IMR-90 (cell line): ENCODE data around the gene TBC1D12. TPM values are rescaled to one million over a fixed set of nuclear protein-coding genes. Genes with fewer than 3 reads are reported as not detected.
A peak's percentile ranks its signal among the peaks of the same experiment; 100 is the strongest.

Source experiments
- ATAC-seq: fragments of 200-7000 bp; cut with Tn5 transposase; 2 replicates; pipeline ENCODE4 v1.9.1; 2020; ENCODE audit warnings: low read depth, mild to moderate bottlenecking, moderate library complexity
- BruUV-seq: library from RNA; stranded (reverse); fragments of 400-500 nt; replicated peaks from 2 replicates; lab custom pipeline; 2021; lab: Mats Ljungman, UMichigan
- CTCF ChIA-PET: fragments of 300-600 bp; formaldehyde crosslinking; extraction: SDS; loops from one replicate; lab custom pipeline; 2021; ENCODE audit warnings: antibody characterized with exemption; lab: Yijun Ruan, JAX
- POLR2A ChIA-PET: fragments of 300-600 bp; sonication (Branson Sonifier 250); formaldehyde crosslinking; loops from one replicate; lab custom pipeline; 2022; ENCODE audit warnings: antibody characterized with exemption; ENCODE audit not compliant: unreplicated experiment; lab: Charles Lee
- DNase-seq: peaks from one replicate; pipeline ENCODE4 v3.0.0; 2013
- H2AFZ ChIP-seq: replicated peaks from 2 replicates; pipeline ENCODE3; 2013; ENCODE audit warnings: low read length, mild to moderate bottlenecking; ENCODE audit not compliant: poor library complexity
- H2AK5ac ChIP-seq: 2 replicates; pipeline ENCODE4 v1.6.1; 2013; ENCODE audit warnings: low read depth, low read length, inconsistent platforms
- H2AK9ac ChIP-seq: replicated peaks from 2 replicates; pipeline ENCODE3; 2013; ENCODE audit warnings: mild to moderate bottlenecking, low read depth, low read length, moderate library complexity; ENCODE audit not compliant: poor library complexity
- H2BK120ac ChIP-seq: 2 replicates; pipeline ENCODE4 v1.6.1; 2013; ENCODE audit warnings: low read depth, low read length, inconsistent platforms
- H2BK15ac ChIP-seq: 3 replicates; pipeline ENCODE4 v1.6.1; 2013; ENCODE audit warnings: low read depth, low read length, inconsistent platforms
- H2BK20ac ChIP-seq: 2 replicates; pipeline ENCODE4 v1.6.1; 2013; ENCODE audit warnings: low read depth, mild to moderate bottlenecking, inconsistent platforms, low read length, moderate library complexity
- H2BK5ac ChIP-seq: 2 replicates; pipeline ENCODE4 v1.6.1; 2013; ENCODE audit warnings: mild to moderate bottlenecking, low read depth, low read length, inconsistent platforms; ENCODE audit not compliant: poor library complexity, severe bottlenecking
- H3K14ac ChIP-seq: replicated peaks from 2 replicates; pipeline ENCODE4 v1.6.1; 2013; ENCODE audit warnings: low read depth, low read length, inconsistent platforms
- H3K18ac ChIP-seq: 2 replicates; pipeline ENCODE4 v1.6.1; 2013; ENCODE audit warnings: low read depth, low read length, control low read depth
- H3K23ac ChIP-seq: 2 replicates; pipeline ENCODE4 v1.6.1; 2013; ENCODE audit warnings: low read depth, low read length, inconsistent platforms
- H3K27ac ChIP-seq: 2 replicates; pipeline ENCODE4 v1.5.1; 2013; ENCODE audit warnings: mild to moderate bottlenecking, control low read depth, low read length; ENCODE audit not compliant: insufficient read depth
- H3K27me3 ChIP-seq: 2 replicates; pipeline ENCODE4 v1.6.1; 2013; ENCODE audit warnings: low read length; ENCODE audit not compliant: control insufficient read depth, insufficient read depth
- H3K36me3 ChIP-seq: 2 replicates; pipeline ENCODE4 v1.6.1; 2013; ENCODE audit warnings: low read length, mixed read lengths; ENCODE audit not compliant: control insufficient read depth, insufficient read depth
- H3K4ac ChIP-seq: 2 replicates; pipeline ENCODE4 v1.6.1; 2013; ENCODE audit warnings: low read depth, low read length, inconsistent platforms
- H3K4me1 ChIP-seq: 2 replicates; pipeline ENCODE4 v1.6.1; 2013; ENCODE audit warnings: low read length, mixed read lengths; ENCODE audit not compliant: control insufficient read depth, insufficient read depth
- H3K4me2 ChIP-seq: 2 replicates; pipeline ENCODE4 v1.6.1; 2013; ENCODE audit warnings: low read depth, mild to moderate bottlenecking, control low read depth, low read length, moderate library complexity
- H3K4me3 ChIP-seq: 2 replicates; pipeline ENCODE4 v1.5.1; 2013; ENCODE audit warnings: low read depth, mild to moderate bottlenecking, control low read depth, low read length, moderate library complexity; ENCODE audit not compliant: insufficient read depth
- H3K56ac ChIP-seq: 2 replicates; pipeline ENCODE4 v1.6.1; 2013; ENCODE audit warnings: low read length, inconsistent platforms; ENCODE audit not compliant: insufficient read depth; ENCODE audit errors: extremely low read depth
- H3K79me1 ChIP-seq, 2 experiments: 2 replicates each; pipeline ENCODE4 v1.6.1; 2013; ENCODE audit warnings: low read length in 2 of 2, inconsistent platforms in 1 of 2, low read depth in 1 of 2
- H3K9ac ChIP-seq: 2 replicates; pipeline ENCODE4 v1.6.1; 2013; ENCODE audit warnings: low read depth, low read length, control low read depth
- H3K9me1 ChIP-seq: 2 replicates; pipeline ENCODE4 v1.6.1; 2013; ENCODE audit warnings: low read length, inconsistent platforms; ENCODE audit not compliant: insufficient read depth
- H3K9me3 ChIP-seq: 2 replicates; pipeline ENCODE4 v1.6.1; 2013; ENCODE audit warnings: low read length; ENCODE audit not compliant: control insufficient read depth, insufficient read depth
- H4K20me1 ChIP-seq: 2 replicates; pipeline ENCODE4 v1.6.1; 2013; ENCODE audit warnings: low read length, inconsistent platforms; ENCODE audit not compliant: insufficient read depth
- H4K5ac ChIP-seq: 2 replicates; pipeline ENCODE4 v1.6.1; 2013; ENCODE audit warnings: mild to moderate bottlenecking, low read depth, low read length, control low read depth
- H4K8ac ChIP-seq, 2 experiments: 2 replicates each; pipeline ENCODE4 v1.6.1; 2013; ENCODE audit warnings: low read depth in 2 of 2, low read length in 2 of 2, control low read depth in 1 of 2, inconsistent platforms in 1 of 2
- H4K91ac ChIP-seq: 2 replicates; pipeline ENCODE4 v1.6.1; 2013; ENCODE audit warnings: low read depth, low read length, inconsistent platforms; ENCODE audit not compliant: insufficient read depth
- BHLHE40 ChIP-seq: fragments of 150-350 bp; IDR thresholded peaks from 2 replicates; pipeline ENCODE4 v1.6.1; 2016; ENCODE audit warnings: mild to moderate bottlenecking, low read depth, low read length
- CEBPB ChIP-seq: IDR thresholded peaks from 2 replicates; pipeline ENCODE4 v1.6.1; 2012; ENCODE audit warnings: low read depth, low read length, improper control_type of control experiment
- CHD1 ChIP-seq: IDR thresholded peaks from 2 replicates; pipeline ENCODE4 v1.6.1; 2012; ENCODE audit warnings: low read depth, low read length, improper control_type of control experiment
- ELK1 ChIP-seq: fragments of 150-350 bp; IDR thresholded peaks from 2 replicates; pipeline ENCODE4 v1.6.1; 2016; ENCODE audit warnings: low read depth, mild to moderate bottlenecking, low read length, moderate library complexity, borderline replicate concordance
- FOS ChIP-seq: fragments of 150-350 bp; IDR thresholded peaks from 2 replicates; pipeline ENCODE4 v1.6.1; 2016; ENCODE audit warnings: low read depth, low read length
- MAFK ChIP-seq: IDR thresholded peaks from 2 replicates; pipeline ENCODE4 v1.6.1; 2012; ENCODE audit warnings: low read depth, low read length, improper control_type of control experiment
- MAZ ChIP-seq: IDR thresholded peaks from 2 replicates; pipeline ENCODE4 v1.6.1; 2012; ENCODE audit warnings: low read depth, mild to moderate bottlenecking, low read length, improper control_type of control experiment, moderate library complexity, borderline replicate concordance
- MXI1 ChIP-seq: IDR thresholded peaks from 2 replicates; pipeline ENCODE4 v1.6.1; 2012; ENCODE audit warnings: low read depth, mild to moderate bottlenecking, low read length, moderate library complexity, borderline replicate concordance
- NFE2L2 ChIP-seq: fragments of 150-350 bp; IDR thresholded peaks from 2 replicates; pipeline ENCODE4 v1.6.1; 2016; ENCODE audit warnings: low read depth, mild to moderate bottlenecking, low read length
- POLR2A ChIP-seq: IDR thresholded peaks from 2 replicates; pipeline ENCODE4 v1.6.1; 2012; ENCODE audit warnings: mild to moderate bottlenecking, low read depth, low read length
- RAD21 ChIP-seq: IDR thresholded peaks from 2 replicates; pipeline ENCODE4 v1.6.1; 2012; ENCODE audit warnings: low read length, improper control_type of control experiment
- RCOR1 ChIP-seq: IDR thresholded peaks from 2 replicates; pipeline ENCODE4 v1.6.1; 2012; ENCODE audit warnings: mild to moderate bottlenecking, low read length, improper control_type of control experiment; ENCODE audit not compliant: insufficient replicate concordance
- RFX5 ChIP-seq: IDR thresholded peaks from 2 replicates; pipeline ENCODE4 v1.8.0; 2012; ENCODE audit warnings: low read depth, mild to moderate bottlenecking, low read length, moderate library complexity
- SMC3 ChIP-seq: fragments of 150-350 bp; IDR thresholded peaks from 2 replicates; pipeline ENCODE4 v1.6.1; 2016; ENCODE audit warnings: low read depth, mild to moderate bottlenecking, antibody characterized with exemption, low read length, moderate library complexity
- WGBS, 2 experiments: methylation state at CpG; one replicate each; pipeline versions ENCODE4 v1.1.5 to v1.1.7; 2013; ENCODE audit warnings: missing lambda C conversion rate in 2 of 2; ENCODE audit not compliant: insufficient read length in 1 of 2; ENCODE audit errors: extremely low coverage in 2 of 2; 5-methylcytosine and 5-hydroxymethylcytosine counted together
- dilution Hi-C: fragments of 300-500 bp; cut with HindIII; formaldehyde crosslinking; loops from one replicate; pipeline ENCODE4 v1.14.3; 2018; ENCODE audit warnings: low sequenced_read_pairs; ENCODE audit not compliant: unreplicated experiment
- in situ Hi-C: fragments of 300-500 bp; cut with MboI; formaldehyde crosslinking; loops from 3 replicates; pipeline ENCODE4 v1.14.3; 2019; ENCODE audit warnings: low sequenced_read_pairs, inconsistent platforms, mixed read lengths
- intact Hi-C: fragments of 100-400 bp; cut with micrococcal nuclease; formaldehyde crosslinking; loops from 2 replicates; pipeline ENCODE4 v1.10.0; 2022
- polyA plus RNA-seq, 3 experiments: library from polyadenylated mRNA; depleted of rRNA; stranded (reverse); fragments of >200 nt; gene quantifications; 2 replicates each; pipeline ENCODE4 v1.2.3, GENCODE V29; 2012; ENCODE audit warnings: low replicate concordance in 1 of 3
- total RNA-seq: library from RNA; depleted of rRNA; stranded (reverse); fragments of >200 nt; gene quantifications from 2 replicates; pipeline ENCODE4 v1.2.3, GENCODE V29; 2012

TBC1D12 gene
- total and polyA plus RNA-seq, 2 of the 4 experiments (the other 2 are of a cell fraction) = 1.9 to 5.4 TPM

GRCh38 chr10:94362360-94363250, 39.7 kb upstream of the TBC1D12 start, which contains the start of gene NOC3L (continued):
- TF ChIP-seq MAZ (peak; percentile 56; the same call in 1 of the 2 replicates), CHD1 (no peak), NFE2L2 (no peak), RFX5 (no peak)

- peaks cover 2% of the 10 kb centered on the region for H3K4me1 ChIP-seq
- H3K79me1 ChIP-seq = peaks cover 10 to 21% of the 10 kb centered on the region in 2 experiments
- H3K9me3 ChIP-seq = no peaks in the 10 kb centered on the region
- no peak overlapping the region; the same call in 2 of the 3 replicates for H2BK15ac ChIP-seq
- peak overlapping the region; percentile 41 for H4K91ac ChIP-seq
- H4K8ac ChIP-seq = peak overlapping the region; percentile 87 to 95
- H3K4me3 ChIP-seq = peak overlapping the region; percentile 64
- no peak overlapping the region for H3K14ac ChIP-seq
- no peaks in the 10 kb centered on the region; the same call in 1 of the 2 replicates for H3K27me3 ChIP-seq
- no peak overlapping the region for H2BK5ac ChIP-seq
- H2AK9ac ChIP-seq = no peak overlapping the region
- ATAC-seq (peak; percentile 2; the same call in 1 of the 2 replicates), DNase-seq (no peak)
- H3K18ac ChIP-seq = no peak overlapping the region
- no peak overlapping the region for H2BK20ac ChIP-seq
- H4K20me1 ChIP-seq = peaks cover 5% of the 10 kb centered on the region; the same call in 1 of the 2 replicates
- H3K9ac ChIP-seq = peak overlapping the region; percentile 57
- H3K4me2 ChIP-seq = peak overlapping the region; percentile 63
- intact Hi-C loops (loop anchor here (1.0 to 2.0 kb wide), 3 partner anchors 40 to 446 kb away; partner anchors contain the start of gene TBC1D12), in situ Hi-C loops (no loop called here), dilution Hi-C loops (no loop called here)
- H3K36me3 ChIP-seq = peaks cover 2% of the 10 kb centered on the region; the same call in 1 of the 2 replicates
- POLR2A ChIA-PET = no interaction called here
- CTCF ChIA-PET = interaction anchor here (0.6 to 1.4 kb wide), 5 partner anchors 78 to 1764 kb away, joined by 3 to 4 read pairs (median 3); no protein-coding TSS in a partner anchor
- no CpG with 5 or more reads among the region's 8 CpGs for WGBS, 2 experiments
- H3K23ac ChIP-seq = no peak overlapping the region; the same call in 1 of the 2 replicates
- H4K5ac ChIP-seq = peak overlapping the region; percentile 28; the same call in 1 of the 2 replicates
- peak overlapping the region; percentile 56; the same call in 1 of the 2 replicates for H3K56ac ChIP-seq
- peak overlapping the region; percentile 92 for H2AFZ ChIP-seq
- no peak overlapping the region for H2AK5ac ChIP-seq
- H2BK120ac ChIP-seq = 0 out of 2 replicates have a peak overlapping the region, but pooled peaks have one; percentile 14
- no TSS peak for BruUV-seq
- no peaks in the 10 kb centered on the region for H3K9me1 ChIP-seq
- H3K4ac ChIP-seq = 0 out of 2 replicates have a peak overlapping the region, but pooled peaks have one; percentile 28
- no peak overlapping the region for H3K27ac ChIP-seq
- TF ChIP-seq MXI1 = no peak
- no peak for TF ChIP-seq MAFK
- no peak for TF ChIP-seq RCOR1
- TF ChIP-seq CHD1 = no peak
- no peak for TF ChIP-seq FOS
- no peak for TF ChIP-seq SMC3
- no peak for TF ChIP-seq RAD21
- no peak for TF ChIP-seq RFX5
- TF ChIP-seq POLR2A = no peak
- no peak for TF ChIP-seq BHLHE40
- no peak for TF ChIP-seq CEBPB
- no peak for TF ChIP-seq NFE2L2
- no peak for TF ChIP-seq MAZ
- TF ChIP-seq ELK1 = no peak
Observed at GRCh38 chr10:94363251-94363565, 39.1 kb upstream of the TBC1D12 start.
